Measurements from ENCODE around the gene LZIC.
A peak's percentile ranks its signal among the peaks of the same experiment; 100 is the strongest.
"Not testable (repeated sequence)": the region's sequence is repeated elsewhere in the genome, so short reads cannot be mapped to it uniquely, and the experiment has no call there.

The LZIC gene

GRCh38 chr1:9942939-9943788, at the start of gene LZIC, which contains the start of gene NMNAT1:
Gene LZIC, minus strand, starts transcription at chr1:9943391. Its CDS starts 6,772 bp downstream, at chr1:9936619.
Gene NMNAT1, plus strand, starts transcription at chr1:9943475. Its CDS starts 28,599 bp downstream, at chr1:9972074.
- peak; percentile 90 for DNase-seq (ENCODE audit: low read depth)

DNA sequence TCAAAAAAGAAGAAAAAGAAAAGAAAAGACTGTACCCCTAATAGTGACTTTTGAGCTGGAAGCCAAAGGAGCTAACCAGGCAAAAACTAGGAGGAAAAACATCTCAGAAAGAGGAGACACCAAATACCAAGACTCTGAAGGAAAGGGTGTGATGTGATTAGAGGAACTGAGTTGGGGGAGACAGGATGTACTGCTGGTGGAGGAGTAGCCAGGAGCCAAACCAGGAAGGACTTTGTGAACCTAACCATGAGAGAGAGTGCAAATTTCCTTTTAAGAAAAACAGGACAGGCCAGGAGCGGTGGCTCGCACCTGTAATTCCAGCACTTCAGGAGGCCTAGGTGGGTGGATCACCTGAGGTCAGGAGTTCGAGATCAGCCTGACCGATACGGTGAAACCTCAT, 49.7 kb upstream of the LZIC start:
- no peak for DNase-seq (ENCODE audit: low read depth)

DNA sequence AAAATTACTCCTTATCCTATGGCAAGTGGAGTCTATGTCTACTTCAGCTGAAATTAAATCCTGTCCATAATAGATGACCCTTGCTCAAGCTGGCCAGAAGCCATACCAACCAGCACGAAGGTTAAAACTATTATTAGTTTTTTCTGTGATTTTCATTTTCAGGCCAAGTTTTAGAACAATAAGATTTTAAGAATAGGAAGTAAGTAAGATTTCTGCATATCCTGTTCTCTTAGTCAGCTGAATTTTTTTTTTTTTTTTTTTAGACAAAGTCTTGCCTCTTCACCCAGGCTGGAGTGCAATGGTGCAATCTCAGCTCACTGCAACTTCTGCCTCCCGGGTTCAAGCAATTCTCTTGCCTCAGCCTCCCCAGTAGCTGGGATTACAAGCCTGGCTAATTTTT, 47.8 kb upstream of the LZIC start:
- no peak for DNase-seq (ENCODE audit: low read depth)

GRCh38 chr1:9989773-9990172, 46.6 kb upstream of the LZIC start:
- no peak for DNase-seq (ENCODE audit: low read depth)

DNA sequence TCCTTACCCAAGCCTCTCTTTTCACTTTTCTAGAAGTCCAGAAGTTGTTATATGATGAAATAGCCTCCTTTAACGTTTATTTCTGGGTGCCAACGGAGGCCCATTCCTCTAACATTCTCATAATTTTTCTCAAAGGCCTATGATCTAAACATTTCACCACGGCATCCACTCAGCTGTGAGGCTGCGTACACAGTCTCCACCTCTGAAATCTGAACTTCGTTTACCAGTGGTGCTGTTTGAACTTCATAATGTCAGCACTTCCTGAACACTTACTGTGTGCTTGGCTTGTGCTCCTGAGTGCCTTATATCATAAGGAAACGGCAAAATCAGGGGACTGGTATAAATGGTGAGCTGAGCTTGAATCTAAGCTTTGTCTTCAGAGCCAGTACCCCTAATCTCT, 41.8 kb upstream of the LZIC start:
- DNase-seq (ENCODE audit: low read depth), result no peak

GRCh38 chr1:9984253-9984652, 41.1 kb upstream of the LZIC start:
- no peak for DNase-seq (ENCODE audit: low read depth)

GRCh38 chr1:9960706-9961562, 17.7 kb upstream of the LZIC start:
- DNase-seq (ENCODE audit: low read depth), result no peak

DNA sequence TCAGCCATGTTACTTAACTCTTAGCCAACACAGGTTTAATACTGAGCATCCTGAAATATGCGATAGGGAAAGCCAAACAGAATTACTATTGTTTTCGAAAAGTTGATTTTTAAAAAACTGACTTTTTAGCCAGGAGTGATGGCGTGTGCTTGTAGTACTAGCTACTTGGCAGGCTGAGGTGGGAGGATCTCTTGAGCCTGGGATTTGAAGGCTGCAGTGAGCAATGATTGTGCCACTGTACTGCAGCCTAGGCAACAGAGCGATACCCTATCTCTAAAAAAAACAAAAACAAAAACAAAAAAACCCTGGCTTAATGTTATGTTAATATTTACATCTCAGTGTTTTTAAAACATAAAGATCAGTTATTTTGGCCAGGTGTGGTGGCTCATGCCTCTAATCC, 16.8 kb upstream of the LZIC start:
- no peak for DNase-seq (ENCODE audit: low read depth)

DNA sequence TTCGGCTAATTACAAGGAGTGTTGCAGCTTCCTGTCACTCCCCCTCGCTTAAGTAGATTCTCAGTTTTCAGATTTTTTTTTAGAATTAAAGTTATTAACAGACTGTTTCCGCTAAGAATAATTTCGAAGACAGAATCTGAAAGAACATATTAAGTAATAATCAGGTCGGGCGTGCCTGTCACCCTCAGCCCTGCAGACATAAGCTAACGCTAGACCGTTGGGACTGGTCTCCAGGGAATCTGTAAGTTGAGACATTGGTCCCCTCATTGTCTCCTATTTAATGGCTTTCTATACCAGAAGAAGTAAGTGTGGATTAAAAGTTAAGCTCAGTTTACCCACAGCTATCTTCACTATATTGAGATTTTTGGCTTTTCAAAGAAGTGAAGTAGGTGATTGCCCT, 14.5 kb upstream of the LZIC start:
- DNase-seq (ENCODE audit: low read depth), result no peak

DNA sequence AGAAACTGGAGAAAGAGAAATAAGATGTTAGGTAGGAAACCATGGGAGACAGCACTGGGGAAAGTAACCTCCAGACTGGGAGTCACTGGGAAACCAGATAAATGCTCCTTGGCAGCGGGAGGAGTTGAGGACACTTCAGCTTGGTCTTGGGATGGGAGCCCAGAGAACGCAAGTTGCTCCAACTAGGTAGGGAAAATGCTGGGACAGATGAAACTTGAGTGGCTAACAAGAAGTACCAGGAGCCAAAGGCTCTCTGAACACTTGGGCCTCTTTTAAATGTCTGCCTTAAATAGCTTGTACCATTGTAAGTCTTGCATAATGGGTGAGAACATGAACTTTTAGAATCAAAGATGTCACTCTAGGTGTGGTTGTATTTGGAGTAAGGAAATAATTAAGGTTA, 3.1 kb upstream of the LZIC start:
- no peak for DNase-seq (ENCODE audit: low read depth)

DNA sequence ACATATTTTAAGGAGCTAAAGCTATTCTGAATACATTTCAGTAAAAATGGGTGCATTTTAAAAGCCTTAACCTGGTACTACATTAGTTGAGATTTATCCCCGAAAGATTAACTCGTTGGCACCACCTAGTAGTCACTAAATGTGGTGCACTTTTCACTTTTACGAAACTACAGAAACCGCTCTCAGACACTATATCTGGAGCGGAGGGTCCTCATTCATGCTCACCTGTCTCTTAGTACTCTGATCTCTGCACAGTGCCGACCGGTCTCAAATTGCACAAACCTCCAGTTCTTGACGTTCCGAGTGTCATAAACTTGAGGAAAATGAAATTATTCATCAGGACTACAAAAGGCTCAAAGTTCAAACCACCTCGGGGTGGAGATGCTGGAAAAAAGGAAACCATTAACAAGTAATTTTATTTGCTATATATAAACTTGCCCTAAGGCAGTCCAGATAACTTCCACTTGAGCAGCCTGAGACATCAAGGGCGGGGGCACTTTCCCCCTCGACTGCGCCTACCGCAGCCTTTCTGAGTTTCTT, 722 bp downstream of the LZIC start:
- peak; percentile 16 for DNase-seq (ENCODE audit: low read depth)

- DNase-seq (ENCODE audit: low read depth), result no peak
Observed at GRCh38 chr1:9929431-9930385, 13.5 kb downstream of the LZIC start.

DNA sequence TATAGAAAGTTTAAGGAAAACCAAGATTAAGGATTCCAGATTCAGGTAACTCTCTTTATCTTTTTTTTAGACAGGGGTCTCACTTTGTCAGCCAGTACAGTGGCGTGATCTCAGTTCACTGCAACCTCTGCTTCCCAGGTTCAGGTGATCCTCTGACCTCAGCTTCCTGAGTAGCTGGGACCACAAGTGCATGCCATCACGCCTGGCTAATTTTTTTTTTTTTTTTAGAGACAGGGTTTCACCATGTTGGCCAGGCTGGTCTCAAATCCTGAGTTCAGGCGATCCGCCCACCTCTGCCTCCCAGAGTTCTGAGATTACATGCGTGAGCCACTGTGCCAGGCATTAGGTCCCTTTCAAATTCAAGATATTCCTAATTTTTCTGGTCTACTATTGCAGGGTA, 15.9 kb downstream of the LZIC start:
- no peak for DNase-seq (ENCODE audit: low read depth)

GRCh38 chr1:9922342-9922741, 20.8 kb downstream of the LZIC start:
- no peak for DNase-seq (ENCODE audit: low read depth)

GRCh38 chr1:9920606-9921005, 22.6 kb downstream of the LZIC start:
- DNase-seq (ENCODE audit: low read depth), result no peak

- DNase-seq (ENCODE audit: low read depth), result no peak
Observed at GRCh38 chr1:9917901-9918300, 25.3 kb downstream of the LZIC start.

- not testable (repeated sequence) for DNase-seq (ENCODE audit: low read depth)
Observed at GRCh38 chr1:9917495-9917894, 25.7 kb downstream of the LZIC start.

- DNase-seq (ENCODE audit: low read depth), result no peak
Observed at GRCh38 chr1:9916452-9916851, 26.7 kb downstream of the LZIC start.

- no peak for DNase-seq (ENCODE audit: low read depth)
Observed at GRCh38 chr1:9914610-9914937, 28.6 kb downstream of the LZIC start.

GRCh38 chr1:9912264-9912936, 30.8 kb downstream of the LZIC start:
- DNase-seq (ENCODE audit: low read depth), result no peak
